Renal cortex interstitium (tissue), 11 donors: Measurements from ENCODE around the gene SF3A2. TPM values are rescaled to one million over a fixed set of nuclear protein-coding genes. Genes with fewer than 3 reads are reported as not detected.

Experiments used
- DNase-seq, 11 donors: peaks; one replicate each; pipeline ENCODE4 v3.0.0-alpha.2; 2013; ENCODE audit warnings: low read depth in 9 of 11, low spot score in 4 of 11; ENCODE audit errors: extremely low read depth in 1 of 11
- polyA plus RNA-seq, 3 donors: library from polyadenylated mRNA; unstranded; fragments of 120-200 nt; gene quantifications; one replicate each; pipeline ENCODE4 v1.2.1, GENCODE V29; 2013; ENCODE audit not compliant: insufficient read length in 3 of 3

The SF3A2 gene
- polyA plus RNA-seq, 3 donors, result 63.2 to 93.5 (median 83.5) TPM

- no peak for DNase-seq
Observed at GRCh38 chr19:2221250-2221831, 15.3 kb upstream of the SF3A2 start.

- DNase-seq, result no peak
Observed at GRCh38 chr19:2221918-2222317, 14.7 kb upstream of the SF3A2 start.

- no peak for DNase-seq
Observed at GRCh38 chr19:2223391-2223790, 13.2 kb upstream of the SF3A2 start.

- DNase-seq, result no peak
Observed at GRCh38 chr19:2223959-2224358, 12.7 kb upstream of the SF3A2 start.

- no peak for DNase-seq
Observed at GRCh38 chr19:2224754-2225349, 11.8 kb upstream of the SF3A2 start.

GRCh38 chr19:2225415-2226050 lies 11.1 kb upstream of the SF3A2 start:
- DNase-seq, result no peak

- DNase-seq, result no peak
Observed at GRCh38 chr19:2226051-2226839, 10.4 kb upstream of the SF3A2 start.

- DNase-seq, result no peak
Observed at GRCh38 chr19:2226840-2227360, 9.7 kb upstream of the SF3A2 start.

- DNase-seq, result no peak
Observed at GRCh38 chr19:2227415-2228156, 9.0 kb upstream of the SF3A2 start.

GRCh38 chr19:2228157-2229030 lies 8.2 kb upstream of the SF3A2 start:
- no peak for DNase-seq

GRCh38 chr19:2229103-2230032 lies 7.3 kb upstream of the SF3A2 start:
- no peak for DNase-seq

GRCh38 chr19:2230033-2230531 lies 6.5 kb upstream of the SF3A2 start:
- no peak for DNase-seq

- no peak for DNase-seq
Observed at GRCh38 chr19:2230807-2231533, 5.7 kb upstream of the SF3A2 start.

- DNase-seq, result no peak
Observed at GRCh38 chr19:2231621-2232221, 4.9 kb upstream of the SF3A2 start.

- DNase-seq, result no peak
Observed at GRCh38 chr19:2232286-2233151, 4.1 kb upstream of the SF3A2 start.
